NCI-H345 treated with DMSO at 0.1 percent for 48 hours (cell line): ENCODE data around the gene CUX1.

ENCODE experiments used
- DNase-seq: peaks from one replicate; lab custom pipeline; 2025; ENCODE audit not compliant: unreplicated experiment; lab: John Stamatoyannopoulos, UW

The CUX1 gene

DNA sequence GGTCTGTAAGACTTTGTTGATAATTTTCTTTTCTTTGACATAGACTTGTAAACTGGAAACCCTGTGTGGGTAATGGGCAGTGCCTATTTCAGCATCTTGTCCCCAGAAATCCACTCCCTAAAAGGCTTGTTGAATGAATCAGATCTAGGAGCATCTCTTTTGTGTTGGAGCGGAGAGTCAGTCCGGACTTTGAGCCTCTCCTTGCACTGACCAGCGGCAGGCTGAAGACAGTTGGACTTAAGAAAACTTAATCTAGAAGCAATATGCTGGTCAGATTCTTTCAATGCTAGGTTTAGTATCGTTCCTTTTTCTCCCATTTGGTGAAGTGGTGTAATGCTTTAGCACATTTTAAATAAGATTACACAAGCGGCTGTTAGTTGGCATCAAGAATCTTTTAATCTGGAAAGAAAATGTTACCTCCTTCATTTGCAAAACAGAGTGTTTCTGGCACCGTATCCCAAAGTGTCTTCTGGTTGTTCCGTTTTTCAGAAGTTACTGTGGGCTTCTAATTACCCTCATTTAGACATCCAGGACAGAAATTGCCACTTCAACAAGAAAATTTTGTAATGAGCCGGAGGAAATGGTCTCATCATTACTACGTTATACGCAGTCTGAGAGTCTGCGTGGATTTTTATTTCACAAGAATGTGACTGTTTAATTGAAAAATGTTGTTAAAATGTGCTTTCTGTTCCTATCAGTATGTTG lies 74.7 kb downstream of the CUX1 start:
- no peak for DNase-seq

DNA sequence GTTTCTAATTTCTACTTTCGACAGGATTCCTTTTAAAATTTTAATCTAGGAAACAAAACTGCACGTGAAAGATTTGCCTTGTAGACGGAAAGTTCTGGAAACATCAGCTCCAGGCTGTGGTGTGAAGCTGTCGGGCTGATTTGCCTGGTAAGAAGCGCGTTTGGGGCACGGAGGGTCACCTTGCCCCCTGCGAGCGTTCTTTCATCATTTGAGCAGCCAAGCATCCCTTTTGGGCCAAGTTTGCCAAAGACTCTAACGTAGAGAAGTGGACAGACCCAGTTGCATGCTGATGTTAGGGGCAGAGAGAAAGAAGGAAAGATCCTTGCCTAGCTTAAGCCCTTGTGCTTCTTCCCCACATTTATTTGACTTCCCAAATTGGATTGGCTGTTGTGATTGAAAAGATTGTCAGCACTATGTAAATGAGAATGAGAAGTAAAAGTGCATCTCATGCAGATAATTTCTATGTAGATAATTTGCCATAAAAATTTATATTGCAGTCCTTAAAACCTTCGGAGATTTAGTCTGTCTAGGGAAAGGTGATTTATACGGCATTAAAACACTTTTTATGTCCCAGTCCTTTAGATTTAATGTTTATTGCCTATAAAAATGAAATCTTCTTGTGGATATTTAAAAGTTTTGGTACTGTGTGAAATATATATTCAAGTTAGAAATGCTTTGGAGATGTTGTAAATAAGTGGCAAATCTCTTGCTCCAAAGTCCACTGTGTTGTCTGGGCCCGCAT lies 76.1 kb downstream of the CUX1 start:
- DNase-seq, result no peak

DNA sequence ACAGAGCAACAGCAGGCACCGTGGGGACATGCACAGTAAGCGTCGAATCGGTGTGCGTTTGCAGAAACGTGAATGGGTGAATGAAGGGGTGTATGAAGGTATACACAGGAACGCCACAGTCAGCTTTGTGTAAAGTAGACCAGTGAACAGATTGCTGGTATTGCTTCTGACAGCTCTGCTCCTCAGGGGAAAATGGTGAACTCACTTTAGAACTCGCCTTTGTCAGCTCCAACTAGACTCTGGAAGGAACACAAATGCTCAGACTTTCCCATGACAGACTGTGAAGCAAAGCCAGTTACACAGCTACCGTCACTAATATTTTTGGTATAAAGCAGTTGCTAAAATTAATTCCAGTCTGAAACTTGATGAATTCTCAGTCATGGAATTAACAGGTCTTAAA lies 78.9 kb downstream of the CUX1 start:
- DNase-seq, result no peak

DNA sequence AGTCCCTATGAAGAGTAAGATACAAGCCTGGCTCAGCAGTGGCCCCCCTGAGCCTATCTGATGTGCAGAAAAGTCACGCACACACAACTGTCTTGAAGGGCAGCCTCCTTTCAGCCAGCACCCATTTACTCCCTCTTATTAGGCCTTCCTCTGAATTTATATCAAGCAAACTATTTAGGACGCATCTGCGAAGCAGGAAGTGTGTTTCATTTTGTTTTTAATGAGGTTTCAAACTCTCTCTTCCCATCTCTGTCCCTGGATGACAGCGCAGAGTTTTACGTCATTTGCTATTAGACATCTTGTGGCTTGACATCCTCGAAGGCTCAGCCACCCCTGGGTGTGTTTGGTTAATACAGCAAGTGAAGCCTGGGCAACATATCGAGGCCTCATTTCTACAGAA lies 79.5 kb downstream of the CUX1 start:
- no peak for DNase-seq

DNA sequence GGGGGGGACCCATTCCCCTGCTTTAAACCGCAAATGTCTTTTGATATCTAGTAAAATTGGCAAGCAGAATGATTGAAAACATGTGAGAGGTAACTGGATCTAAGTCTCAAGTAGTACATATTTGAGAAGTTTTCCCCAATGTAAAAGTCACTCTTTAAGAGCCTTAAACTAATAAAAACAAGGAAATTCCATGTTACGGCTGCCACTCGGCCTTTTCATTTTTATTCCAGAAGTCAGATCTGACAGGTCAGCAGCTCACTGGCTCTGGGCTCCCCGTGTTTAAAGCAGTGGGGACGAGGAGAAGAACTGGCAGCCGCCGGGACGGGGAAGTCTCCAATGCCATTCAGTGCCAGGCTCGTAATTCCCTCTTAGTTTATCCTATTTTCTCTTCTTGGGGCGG lies 80.7 kb downstream of the CUX1 start:
- no peak for DNase-seq

DNA sequence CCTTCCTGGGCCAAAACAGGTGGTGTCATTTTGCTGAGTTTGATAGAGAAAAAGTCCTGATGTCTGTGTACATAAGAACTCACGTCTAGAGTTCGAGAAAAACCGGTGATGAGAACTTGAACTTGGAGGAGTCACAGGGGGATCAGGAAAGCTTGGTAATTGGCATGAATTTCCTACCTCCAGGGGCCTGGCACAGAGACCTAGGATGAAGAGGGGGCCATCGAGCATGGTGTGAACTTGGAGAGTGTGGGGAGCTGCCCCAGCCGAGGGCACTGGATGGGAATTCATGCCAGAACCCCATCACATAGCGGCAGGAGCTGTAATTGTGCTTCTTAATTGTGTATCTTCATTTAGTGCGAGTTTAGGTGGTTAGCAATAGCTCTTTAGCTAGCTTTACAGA lies 82.2 kb downstream of the CUX1 start:
- DNase-seq, result no peak

DNA sequence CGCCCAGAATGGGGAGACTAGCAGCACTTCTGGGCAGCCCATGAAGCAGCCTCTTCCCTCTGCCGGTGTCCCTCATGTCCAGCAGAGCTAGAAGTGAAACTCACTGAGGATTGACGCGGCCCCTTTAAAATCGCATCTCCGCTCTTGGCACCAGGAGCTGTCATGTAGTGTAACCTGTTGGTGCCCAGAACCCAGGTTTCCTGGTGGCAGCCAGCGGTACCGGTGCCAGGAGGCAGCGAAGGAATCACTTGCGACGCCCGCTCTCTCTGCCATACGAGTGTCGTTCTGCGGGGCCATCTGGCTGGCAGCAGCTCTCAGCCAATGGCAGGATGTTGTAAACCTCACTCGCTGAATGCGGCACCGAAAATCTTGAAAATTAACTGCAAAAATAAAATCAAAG lies 82.7 kb downstream of the CUX1 start:
- DNase-seq, result no peak

DNA sequence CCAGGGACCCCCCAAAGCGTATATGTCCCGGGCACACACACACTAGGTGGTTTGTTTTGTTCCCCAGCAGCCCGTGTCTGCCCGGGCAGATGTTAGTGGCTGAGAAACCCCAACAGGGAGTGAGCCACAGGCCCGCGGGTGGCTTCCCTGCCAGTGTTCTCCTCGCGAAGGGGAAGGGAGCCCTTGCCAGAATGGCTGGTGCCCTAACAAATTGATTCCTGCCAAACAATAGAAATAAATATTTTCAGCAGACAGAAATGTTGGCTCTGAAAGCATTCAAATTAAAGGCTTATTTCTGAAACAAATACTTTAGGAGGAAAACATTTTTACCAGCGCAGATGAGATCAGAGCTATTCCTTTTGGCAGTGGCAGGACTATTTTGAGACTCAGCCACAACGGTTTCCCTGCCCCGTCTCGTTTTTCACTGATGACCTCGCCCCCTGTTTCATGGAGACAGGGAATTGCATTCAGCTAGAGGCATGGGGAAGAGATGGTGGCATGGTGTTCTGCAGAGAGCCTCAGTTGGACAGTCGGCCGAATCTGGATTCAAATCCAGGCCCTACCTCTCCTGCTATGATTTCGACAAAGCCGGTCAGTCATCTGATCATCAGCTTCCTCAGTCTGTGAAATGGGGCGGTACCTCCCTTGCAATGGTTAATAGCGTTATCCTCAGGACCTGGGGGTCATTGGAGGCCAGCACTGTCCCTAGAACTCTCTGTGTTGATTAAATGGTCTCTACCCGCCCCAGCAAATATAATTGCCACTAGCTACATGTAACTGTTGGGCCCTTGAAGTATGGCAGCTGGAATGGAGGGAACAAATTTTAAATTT lies 84.5 kb downstream of the CUX1 start:
- DNase-seq, result no peak

DNA sequence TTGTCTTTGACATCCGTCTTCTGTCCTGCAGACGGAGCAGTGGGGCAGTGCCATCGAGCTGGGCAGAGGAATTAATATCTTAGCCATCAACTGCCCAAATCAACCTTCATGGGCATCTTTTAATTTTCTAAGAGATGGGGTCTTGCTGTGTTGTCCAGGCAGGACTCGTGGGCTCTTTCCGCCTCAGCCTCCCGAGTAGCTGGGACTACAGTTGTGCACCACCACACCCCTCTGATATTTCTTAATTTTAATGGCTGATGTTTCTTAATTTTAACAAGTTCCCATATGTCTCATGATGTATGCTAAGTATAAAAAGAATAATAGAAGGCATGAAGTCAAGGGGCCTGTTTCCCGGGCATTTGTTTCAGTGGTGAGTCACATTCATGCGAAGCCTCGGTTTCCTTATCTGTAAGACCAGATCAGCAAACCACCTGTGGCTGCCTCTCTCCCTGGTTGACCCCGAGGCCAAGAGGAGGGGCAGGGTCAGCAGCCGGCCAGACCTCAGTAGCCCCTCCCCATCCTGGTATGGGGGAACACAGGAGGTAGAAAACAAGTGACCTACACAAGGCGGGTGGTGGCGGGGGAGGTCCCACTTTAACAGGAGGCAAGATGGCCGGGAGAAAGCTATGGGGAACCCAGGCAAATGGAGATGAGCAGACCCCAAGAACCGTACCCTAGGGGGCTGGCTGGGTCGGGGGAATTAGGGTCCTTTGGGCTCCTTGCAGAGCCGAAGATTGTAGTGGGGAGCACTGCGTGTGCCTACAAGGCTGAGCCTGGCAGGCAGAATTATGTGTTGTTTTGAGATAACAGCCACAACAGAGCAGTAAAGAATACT lies 85.5 kb downstream of the CUX1 start:
- no peak for DNase-seq

DNA sequence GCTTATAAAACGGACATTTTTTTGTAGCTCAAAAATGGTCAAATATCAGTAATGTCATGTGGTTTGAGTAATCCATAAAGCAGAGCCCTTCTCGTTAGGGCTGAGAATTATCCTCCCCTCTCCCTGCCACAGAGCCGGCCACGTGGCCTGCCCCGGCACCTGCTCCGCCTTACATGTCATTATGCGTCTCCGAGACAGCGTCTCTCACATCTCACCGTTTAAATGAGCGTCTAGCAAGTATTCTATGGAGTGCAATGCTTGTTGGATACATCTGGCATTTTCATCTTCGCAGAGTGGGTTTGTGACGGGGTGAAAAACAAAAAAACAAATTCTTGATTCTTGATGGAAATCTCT lies 86.1 kb downstream of the CUX1 start:
- DNase-seq, result no peak

DNA sequence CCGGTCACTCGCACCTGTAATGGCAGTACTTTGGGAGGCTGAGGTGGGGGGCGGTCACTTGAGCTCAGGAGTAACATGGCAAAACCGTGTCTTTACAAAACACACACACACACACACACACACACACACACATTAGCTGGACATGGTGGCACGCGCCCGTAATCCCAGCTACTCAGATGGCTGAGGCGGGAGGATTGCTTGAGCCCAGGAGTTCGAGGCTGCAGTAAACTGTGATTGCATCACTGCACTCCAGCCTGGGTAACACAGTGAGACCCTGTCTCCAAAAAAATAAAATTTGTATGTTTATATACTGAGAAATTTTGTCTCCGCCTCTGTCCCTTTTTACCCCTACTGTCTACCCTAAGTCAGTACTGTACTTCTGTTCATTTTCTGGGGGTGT lies 86.6 kb downstream of the CUX1 start:
- DNase-seq, result no peak

DNA sequence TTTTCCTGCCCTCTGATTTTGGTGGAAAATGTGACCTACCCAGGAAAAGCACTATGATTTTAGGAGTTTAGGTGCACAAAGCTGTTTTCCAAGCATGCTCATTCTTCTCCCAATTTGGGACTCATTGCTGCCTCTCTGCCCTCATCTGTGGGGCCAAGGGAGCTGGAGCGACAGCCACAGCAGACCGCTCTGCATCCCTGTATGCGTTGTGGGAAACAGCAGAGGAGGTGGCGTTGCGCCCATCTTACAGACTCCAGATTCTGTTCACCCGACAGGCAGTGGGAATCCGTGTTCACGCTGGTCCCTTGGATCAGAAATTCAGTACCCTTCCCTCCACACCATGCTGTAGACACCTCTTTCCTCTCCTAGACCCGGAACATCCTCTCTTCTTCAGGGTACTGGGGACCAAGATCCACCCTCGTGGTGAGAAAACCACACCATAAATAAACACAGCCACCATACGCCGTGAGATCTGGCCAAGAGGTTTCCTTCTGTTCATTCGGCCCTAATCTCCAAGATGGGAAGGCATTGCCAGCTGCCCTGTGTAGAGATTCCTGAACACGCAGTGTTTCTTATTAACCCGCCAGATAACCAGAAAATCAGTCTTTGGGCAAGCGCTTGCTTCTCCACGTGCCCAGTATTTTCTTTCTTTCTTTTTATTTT lies 87.9 kb downstream of the CUX1 start:
- no peak for DNase-seq

DNA sequence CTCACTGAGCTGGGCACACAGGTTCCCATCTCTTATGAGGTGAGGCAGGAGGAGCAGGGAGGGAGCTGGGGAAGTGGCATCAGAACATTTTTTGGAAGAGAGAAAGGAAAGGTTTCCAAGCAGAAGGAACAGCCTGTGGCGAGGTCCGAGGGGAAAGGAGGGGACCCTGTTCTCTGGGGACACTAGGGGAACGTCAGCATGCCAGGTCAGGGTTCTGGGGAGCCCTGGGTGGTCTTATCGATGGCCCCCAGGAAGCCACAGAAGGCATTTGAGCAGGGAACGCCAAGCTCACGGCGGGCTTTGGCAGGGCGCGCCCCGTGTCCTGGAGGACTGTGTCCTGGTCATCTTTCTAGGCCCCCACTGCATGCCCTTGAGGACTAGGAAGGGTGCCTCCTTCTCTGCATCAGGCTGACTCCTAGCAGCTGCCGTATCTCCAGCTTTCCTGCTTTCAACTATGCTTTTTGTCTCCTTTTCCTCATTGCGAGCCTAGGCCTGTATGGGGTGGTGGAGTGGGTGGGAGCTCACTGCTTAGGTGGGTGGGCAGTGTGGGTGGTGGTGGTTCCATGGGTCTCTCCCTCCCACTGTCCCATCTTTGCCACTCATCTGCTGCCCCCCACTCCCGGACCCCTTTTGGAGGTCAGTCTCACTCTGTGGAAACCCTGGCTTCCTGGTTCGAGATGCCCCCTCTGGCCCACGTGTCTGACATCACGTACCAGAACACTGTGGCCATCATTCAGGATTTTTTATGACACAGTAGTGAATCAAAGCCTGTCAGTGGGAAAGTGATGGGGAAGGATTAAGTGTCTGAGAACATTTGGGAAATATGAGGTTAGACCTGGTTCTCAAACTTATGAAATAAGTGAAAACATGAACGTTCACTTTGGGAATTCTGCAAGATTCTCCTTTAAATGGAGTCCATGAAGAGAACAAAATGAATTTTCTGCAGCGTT lies 89.1 kb downstream of the CUX1 start:
- no peak for DNase-seq

DNA sequence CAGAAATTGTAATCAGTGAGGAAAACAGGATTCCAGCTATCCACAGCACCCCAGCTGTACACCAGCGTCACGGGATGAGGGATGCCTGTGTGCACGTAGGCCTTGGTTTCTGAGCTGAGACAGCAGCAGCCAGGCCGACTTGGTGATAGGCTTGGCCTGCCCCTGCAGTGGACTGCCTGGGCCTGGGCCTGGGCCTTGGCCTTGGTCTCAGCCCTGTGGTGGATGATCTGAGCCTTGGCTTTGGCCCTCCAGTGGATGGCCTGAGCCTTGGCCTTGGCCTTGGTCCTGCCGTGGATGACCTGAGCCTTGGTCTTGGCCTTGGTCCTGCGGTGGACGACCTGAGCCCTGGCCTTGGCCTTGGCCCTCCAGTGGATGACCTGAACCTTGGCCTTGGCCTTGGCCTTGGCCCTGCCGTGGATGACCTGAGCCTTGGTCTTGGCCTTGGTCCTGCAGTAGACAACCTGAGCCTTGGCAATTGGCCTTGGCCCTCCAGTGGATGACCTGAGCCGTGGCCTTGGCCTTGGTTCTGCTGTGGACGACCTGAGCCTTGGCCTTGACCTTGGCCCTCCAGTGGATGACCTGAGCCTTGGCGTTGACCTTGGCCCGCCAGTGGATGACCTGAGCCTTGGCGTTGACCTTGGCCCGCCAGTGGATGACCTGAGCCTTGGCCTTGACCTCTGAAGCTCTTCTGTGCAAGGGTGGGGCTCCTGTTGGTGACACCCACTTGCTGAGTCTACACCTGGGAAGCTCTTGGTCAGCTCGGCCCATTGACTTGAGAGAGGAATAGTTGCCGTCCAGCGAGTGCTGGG lies 93.8 kb downstream of the CUX1 start:
- DNase-seq, result no peak

DNA sequence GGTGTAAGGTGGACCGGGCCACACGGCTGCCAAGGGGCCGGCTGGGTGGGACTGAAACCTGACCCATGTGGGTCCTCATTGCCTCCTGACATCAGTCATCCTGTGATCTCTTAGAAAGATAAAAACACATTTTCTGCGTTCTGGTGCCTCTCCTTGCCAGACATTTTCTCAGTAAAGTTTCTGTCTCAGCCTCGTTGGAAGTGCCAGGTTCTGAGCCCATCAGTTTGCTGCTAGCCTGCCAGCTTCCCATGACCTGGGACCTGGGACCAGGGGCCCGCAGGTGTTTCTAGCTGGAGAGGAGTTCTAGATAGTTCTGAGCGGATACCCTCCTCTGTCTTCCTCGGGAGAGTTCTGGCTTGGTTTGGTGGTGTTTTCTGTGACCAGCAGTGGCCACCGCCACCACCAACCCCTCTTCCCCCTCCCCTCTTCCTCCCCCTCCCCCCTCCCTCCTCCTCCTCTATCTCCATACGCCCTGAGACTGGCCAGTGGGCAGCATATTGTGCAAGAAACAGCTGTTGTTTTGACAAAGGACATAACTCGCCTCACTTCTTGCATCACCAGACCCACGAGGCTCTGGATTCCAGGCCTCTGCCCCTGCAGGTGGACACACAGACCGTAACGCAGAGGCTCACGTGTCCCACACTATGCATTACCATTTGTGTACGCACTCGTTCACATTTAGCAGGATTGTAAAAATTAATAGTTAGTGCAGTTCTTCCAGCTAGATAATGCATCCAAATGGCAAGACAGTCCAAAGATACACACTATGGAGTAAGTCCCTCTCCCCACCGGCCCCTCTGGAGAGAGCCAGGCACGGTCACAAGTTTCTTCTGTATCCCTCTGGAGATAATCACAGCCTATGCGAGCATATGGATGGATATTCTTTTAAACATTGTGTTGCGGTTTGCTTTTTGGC lies 94.6 kb downstream of the CUX1 start:
- no peak for DNase-seq

DNA sequence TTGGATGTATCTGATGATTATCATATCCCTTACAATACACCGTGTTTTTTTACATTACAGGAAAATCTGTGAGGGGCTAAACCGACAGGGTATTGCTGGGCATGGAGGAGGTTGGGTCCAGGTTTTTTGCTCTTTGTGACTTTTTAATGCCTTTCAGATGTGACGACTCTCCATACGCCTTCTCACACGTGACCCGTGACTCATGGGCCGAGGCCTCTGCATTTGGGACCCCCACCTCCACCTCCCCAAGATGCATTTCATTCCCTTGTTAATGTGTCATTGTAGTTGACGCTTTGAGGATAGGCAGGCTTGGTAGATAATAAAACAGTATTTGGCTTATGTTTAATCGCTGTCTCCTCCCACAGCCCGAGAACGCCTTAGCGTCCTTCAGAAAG lies 95.3 kb downstream of the CUX1 start:
- DNase-seq, result no peak

DNA sequence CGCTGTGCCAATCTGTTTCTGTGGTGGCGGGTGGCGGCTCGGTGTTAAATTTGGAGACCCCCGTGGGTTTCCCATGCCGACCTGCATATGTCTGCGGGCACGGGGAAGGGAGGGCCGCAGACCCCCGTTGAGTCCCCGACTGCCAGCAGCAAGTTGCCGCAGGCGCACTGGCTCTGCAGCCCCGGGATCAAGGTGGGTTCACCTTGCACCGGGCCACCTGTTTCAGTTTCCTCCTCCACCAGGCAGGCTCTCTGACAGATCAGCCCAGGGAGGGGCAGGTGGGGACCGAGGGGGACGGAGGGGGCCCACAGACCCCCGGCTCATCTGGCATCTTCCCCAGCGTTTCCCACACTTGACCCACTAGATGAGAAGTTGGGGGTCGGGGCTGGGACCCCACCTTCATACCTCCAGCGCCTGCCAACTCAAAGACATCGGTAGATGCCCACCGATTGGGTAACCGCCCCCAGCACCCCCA lies 95.9 kb downstream of the CUX1 start:
- no peak for DNase-seq

DNA sequence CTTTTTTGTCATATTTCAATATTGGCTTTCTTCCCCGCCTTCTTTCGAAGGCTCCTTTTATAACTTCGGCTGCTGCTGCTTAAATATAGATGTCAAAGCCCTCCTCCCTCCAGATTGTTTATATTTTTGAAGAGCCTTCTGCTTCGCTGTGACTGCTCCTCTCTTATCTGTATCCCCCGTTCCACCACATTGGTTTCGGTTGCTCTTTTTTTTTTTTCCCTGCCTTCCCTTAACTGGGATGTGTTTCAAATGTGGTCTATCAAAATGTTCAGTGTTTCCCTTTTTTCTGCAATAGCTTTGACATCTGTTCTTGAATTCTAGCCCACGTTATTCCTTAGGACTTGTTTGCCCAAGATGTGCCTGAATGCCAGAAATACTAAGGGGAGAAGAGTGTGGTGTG lies 96.4 kb downstream of the CUX1 start:
- DNase-seq, result no peak
